Fibroblast of pulmonary artery (primary cell): ENCODE results near the gene LTA4H.

Source experiments
- DNase-seq: peaks from one replicate; pipeline ENCODE4 v3.0.0-alpha.2; 2010; ENCODE audit warnings: low read depth
- H3K4me3 ChIP-seq: replicated peaks from 2 replicates; pipeline ENCODE4 v1.5.1; 2011; ENCODE audit warnings: low read depth, mild to moderate bottlenecking, control low read depth, low read length, moderate library complexity
- TF ChIP-seq, protein P1 (sequence below): IDR thresholded peaks from 2 replicates; pipeline ENCODE4 v1.5.1; 2011; ENCODE audit warnings: mild to moderate bottlenecking, control low read depth, low read length, inconsistent platforms; ENCODE audit errors: missing control alignments

LTA4H gene

DNA sequence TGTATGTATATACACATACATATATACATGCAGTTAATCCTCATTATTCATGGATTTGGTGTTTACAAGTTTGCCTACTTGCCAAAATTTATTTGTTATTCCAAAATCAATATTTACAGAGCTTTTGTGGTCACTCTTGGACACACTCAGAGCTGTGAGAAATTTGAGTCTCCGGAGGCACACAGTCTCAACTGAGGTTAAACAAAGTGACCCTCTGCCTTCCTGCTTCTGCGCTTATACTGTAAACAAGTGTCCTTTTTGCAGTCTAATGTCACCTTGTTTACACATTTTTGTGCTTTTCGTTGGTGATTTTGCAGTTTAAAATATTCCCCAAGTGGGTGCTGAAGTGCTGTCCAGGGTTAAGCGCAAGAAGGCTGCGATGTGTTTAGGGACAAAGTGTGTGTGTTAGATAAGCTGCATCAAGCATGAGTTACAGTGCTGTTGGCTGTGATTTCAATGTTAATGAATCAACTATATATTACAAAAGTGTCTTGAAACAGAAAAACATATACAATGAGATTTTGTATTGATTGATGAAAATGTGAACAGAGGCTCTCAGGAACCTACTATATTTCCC is 13.1 kb upstream of the LTA4H start:
- no peak for DNase-seq
- TF ChIP-seq, protein P1, sequence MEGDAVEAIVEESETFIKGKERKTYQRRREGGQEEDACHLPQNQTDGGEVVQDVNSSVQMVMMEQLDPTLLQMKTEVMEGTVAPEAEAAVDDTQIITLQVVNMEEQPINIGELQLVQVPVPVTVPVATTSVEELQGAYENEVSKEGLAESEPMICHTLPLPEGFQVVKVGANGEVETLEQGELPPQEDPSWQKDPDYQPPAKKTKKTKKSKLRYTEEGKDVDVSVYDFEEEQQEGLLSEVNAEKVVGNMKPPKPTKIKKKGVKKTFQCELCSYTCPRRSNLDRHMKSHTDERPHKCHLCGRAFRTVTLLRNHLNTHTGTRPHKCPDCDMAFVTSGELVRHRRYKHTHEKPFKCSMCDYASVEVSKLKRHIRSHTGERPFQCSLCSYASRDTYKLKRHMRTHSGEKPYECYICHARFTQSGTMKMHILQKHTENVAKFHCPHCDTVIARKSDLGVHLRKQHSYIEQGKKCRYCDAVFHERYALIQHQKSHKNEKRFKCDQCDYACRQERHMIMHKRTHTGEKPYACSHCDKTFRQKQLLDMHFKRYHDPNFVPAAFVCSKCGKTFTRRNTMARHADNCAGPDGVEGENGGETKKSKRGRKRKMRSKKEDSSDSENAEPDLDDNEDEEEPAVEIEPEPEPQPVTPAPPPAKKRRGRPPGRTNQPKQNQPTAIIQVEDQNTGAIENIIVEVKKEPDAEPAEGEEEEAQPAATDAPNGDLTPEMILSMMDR: no peak
- no peak overlapping the region for H3K4me3 ChIP-seq

DNA sequence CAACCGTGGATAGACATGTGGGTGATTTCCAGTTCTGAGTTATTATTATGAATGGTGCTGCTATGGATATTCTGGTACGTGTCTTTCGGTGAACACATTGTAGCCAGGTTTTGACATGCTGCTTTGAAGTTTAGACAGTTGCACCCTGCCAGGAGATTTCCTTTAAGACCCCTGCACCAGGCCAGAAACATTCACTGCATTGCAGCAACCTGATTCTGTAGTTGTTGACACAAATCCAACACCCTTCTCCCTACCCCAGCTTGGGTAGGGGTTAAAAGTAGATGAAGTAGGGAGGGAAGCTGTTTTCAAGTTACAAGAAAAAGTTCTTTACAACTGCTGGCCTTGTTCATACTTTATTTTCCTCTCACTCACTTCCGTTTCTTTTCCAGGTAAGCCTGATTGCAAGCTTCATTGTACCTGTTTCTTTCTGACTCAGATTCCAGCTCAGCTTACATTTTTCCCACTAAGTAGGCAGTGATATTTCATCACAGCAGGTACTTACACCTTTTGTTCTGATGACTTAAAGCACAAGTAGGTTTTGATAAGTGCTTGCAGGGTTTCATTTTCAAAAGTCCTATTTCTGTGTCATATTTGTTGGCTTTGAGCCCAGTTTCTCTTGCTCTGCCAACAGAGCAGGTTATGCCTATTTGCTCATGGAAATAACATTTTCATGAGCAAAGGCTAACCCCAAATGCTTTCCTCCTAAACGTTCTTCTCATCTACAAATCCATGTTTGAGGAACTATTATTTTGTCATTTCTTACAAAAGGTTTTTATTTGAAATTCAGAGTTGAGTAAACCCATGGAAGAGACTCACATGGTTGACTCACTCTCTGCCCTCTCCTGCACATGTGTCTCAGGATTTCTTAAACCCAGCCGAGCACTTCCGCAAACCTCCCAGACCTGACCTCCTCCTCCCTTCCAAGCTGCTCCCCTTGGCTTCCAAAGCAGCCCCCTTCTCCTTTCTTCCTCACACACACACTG is 12.1 kb upstream of the LTA4H start:
- peak; percentile 68 for DNase-seq
- no peak overlapping the region for H3K4me3 ChIP-seq
- TF ChIP-seq, protein P1: no peak

DNA sequence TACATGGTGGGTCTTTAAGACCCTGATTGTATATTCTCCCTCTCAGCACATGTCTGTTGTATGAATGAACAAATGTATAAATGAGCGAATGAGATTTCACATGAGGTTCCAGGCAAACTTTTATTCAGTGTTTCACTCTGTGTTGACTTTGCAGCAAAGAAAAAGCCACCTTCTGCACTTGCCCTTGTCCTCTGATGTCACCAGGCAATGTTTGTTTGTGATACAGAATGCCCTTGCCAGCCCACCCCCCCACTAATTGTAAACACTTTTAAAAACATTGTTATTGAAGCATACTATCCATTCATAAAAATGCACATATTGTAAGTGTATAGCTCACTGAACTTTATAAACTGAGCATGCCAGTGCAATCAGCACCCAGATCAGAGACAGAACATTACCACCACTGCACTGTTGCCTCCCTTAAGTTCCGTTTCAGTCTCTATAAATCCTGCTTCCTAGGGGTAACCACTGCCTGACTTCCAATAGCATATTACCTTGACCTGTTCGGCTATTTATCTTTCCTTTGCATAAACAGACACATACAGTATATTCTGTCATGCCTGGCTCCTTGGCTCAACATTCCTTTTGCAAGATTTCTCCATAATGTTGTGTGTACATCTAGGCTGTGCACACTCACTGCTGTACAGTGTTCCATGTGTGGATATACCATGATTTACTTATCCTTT is 11.3 kb upstream of the LTA4H start:
- DNase-seq: no peak
- no peak overlapping the region for H3K4me3 ChIP-seq
- TF ChIP-seq, protein P1: no peak

DNA sequence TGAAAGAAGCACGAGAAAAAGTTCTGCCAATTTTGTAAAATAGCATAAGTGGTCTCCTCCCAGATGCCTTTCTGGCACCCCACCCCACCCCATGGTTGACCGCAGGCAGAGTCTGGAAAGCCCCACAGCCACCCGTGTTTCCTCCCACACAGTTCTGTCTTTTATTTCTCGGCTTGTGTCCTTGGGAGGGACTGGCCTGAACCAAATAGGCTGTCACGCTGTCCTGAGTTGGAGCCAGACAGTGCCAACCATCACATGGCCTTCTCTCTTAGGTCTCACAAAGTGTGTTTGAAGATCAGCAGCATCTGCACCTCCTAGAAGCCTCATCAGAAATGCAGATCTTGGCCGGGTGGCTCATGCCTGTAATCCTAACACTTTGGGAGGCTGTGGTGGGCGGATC is 10.2 kb upstream of the LTA4H start:
- no peak for DNase-seq
- no peak overlapping the region for H3K4me3 ChIP-seq
- TF ChIP-seq, protein P1: no peak

DNA sequence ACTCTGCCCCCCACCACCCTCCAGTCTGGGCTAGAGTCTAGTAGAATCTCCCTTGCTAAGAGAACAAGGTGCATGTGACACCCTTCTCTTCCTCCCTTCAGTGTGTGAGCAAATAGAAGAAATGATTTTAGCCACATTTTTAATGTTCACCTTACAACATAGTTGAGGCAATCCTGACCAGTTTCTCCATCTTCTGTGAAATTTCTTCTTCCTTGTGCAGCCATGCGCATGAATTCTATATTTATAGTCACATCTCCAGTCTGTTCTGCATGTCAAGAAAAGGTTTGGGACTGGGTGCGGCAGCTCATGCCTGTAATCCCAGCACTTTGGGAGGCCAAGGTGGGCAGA is 9.5 kb upstream of the LTA4H start:
- TF ChIP-seq, protein P1: no peak
- no peak overlapping the region for H3K4me3 ChIP-seq
- no peak for DNase-seq

DNA sequence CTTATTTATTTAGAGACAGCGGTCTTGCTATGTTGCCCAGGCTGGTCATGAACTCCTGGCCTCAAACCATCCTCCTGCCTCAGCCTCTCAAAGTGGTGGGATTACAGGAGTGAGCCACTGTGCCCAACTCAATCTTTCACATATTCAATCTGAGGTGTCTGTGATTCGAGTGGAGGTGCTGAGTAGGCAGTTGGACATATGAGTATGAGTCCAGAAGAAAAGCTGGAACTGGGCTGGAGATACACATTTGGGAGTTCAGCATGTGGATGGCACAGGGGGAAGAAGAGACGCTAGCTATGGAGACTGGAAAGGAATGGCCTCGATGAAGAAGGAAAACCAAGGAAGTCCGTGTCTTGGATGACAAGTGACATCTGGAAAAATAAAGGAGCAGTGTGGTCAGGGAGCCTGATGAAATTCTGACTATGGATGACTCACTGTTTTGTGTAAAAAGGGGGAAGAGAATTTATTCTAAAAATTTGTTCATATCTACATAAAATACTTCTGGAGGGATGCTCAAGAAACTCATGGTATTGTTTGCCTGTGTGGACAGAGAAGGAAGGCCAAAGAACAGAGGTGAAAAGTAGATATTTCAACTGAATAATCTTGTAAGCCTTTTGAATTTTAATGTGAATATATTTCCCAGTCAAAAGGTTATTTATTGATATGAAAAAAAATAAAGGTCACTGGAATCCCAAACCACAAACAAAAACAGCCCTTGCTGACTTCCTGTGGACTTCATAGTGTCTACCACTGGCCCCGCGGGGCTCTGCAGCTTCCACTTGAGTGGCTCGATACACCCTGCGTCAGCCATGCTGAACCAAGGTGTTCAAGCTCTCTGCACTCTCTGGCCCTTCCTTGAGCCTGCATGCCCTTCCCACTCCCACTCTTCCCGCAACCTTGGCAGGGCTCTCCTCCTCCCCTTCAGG is 8.9 kb upstream of the LTA4H start:
- H3K4me3 ChIP-seq: no peak overlapping the region
- DNase-seq: peak; percentile 83

More for the DNA sequence above, 8.9 kb upstream of the LTA4H start:
- TF ChIP-seq, protein P1: no peak
